OCI-LY7 (cell line): ENCODE data around the gene STPG3. TPM values are rescaled to one million over a fixed set of nuclear protein-coding genes. Genes with fewer than 3 reads are reported as not detected.

Experiments used
- BruUV-seq: library from RNA; stranded (reverse); fragments of 400-500 nt; replicated peaks from 2 replicates; lab custom pipeline; 2021; lab: Mats Ljungman, UMichigan
- CTCF ChIA-PET: fragments of 300-600 bp; sonication (Branson Sonifier 250); formaldehyde crosslinking; loops from one replicate; lab custom pipeline; 2022; ENCODE audit warnings: antibody characterized with exemption; ENCODE audit not compliant: unreplicated experiment; lab: Charles Lee
- POLR2A ChIA-PET: fragments of 300-600 bp; sonication (Branson Sonifier 250); formaldehyde crosslinking; loops from one replicate; lab custom pipeline; 2022; ENCODE audit warnings: antibody characterized with exemption; lab: Charles Lee
- DNase-seq: peaks from one replicate; pipeline ENCODE4 v3.0.0-alpha.2; 2015; ENCODE audit warnings: low spot score
- H2AFZ ChIP-seq: fragments of 200-600 bp; sonication (generic), shearing (Covaris generic); 2 replicates; pipeline ENCODE4 v1.6.1; 2014; ENCODE audit warnings: mild to moderate bottlenecking, antibody characterized with exemption, low read length, moderate library complexity
- H3K27ac ChIP-seq: fragments of 200-600 bp; sonication (generic); 2 replicates; pipeline ENCODE4 v1.5.1; 2014; ENCODE audit warnings: mixed run types, low read depth, mild to moderate bottlenecking, moderate library complexity, low read length, inconsistent platforms; ENCODE audit not compliant: poor library complexity, severe bottlenecking
- H3K36me3 ChIP-seq: fragments of 200-600 bp; sonication (generic); 2 replicates; pipeline ENCODE4 v1.6.1; 2014; ENCODE audit warnings: mild to moderate bottlenecking, antibody characterized with exemption, low read length, moderate library complexity, mixed read lengths; ENCODE audit not compliant: insufficient read depth
- H3K4me1 ChIP-seq: fragments of 200-600 bp; sonication (generic); 2 replicates; pipeline ENCODE4 v1.5.1; 2014; ENCODE audit warnings: mild to moderate bottlenecking, low read length; ENCODE audit not compliant: insufficient read depth, poor library complexity, severe bottlenecking
- H3K4me2 ChIP-seq: fragments of 200-600 bp; sonication (generic); 2 replicates; pipeline ENCODE4 v1.6.1; 2014; ENCODE audit warnings: mild to moderate bottlenecking, low read length
- H3K4me3 ChIP-seq: fragments of 200-600 bp; sonication (generic); 2 replicates; pipeline ENCODE4 v1.5.1; 2014; ENCODE audit warnings: mild to moderate bottlenecking, low read depth, low read length; ENCODE audit not compliant: poor library complexity, severe bottlenecking
- H3K79me2 ChIP-seq: fragments of 200-600 bp; sonication (generic); 2 replicates; pipeline ENCODE4 v1.6.1; 2016; ENCODE audit warnings: low read depth, mild to moderate bottlenecking, low read length, moderate library complexity, mixed read lengths; ENCODE audit not compliant: insufficient read depth
- H3K9me2 ChIP-seq: fragments of 200-600 bp; sonication (generic); 2 replicates; pipeline ENCODE4 v1.6.1; 2016; ENCODE audit warnings: mild to moderate bottlenecking, low read length, mixed read lengths; ENCODE audit not compliant: insufficient read depth
- H3K9me3 ChIP-seq: fragments of 200-600 bp; sonication (generic); 2 replicates; pipeline ENCODE4 v1.6.1; 2014; ENCODE audit warnings: mild to moderate bottlenecking, mixed run types, low read length, mixed read lengths
- H4K20me1 ChIP-seq: fragments of 200-600 bp; sonication (generic); 2 replicates; pipeline ENCODE4 v1.6.1; 2014; ENCODE audit warnings: mild to moderate bottlenecking, antibody characterized with exemption, low read length, moderate library complexity, mixed read lengths; ENCODE audit not compliant: insufficient read depth
- EZH2phosphoT487 ChIP-seq: fragments of 200-600 bp; sonication (generic); IDR thresholded peaks from 2 replicates; pipeline ENCODE4 v1.6.1; 2018; ENCODE audit warnings: low read depth, borderline replicate concordance, mild to moderate bottlenecking, mixed run types, antibody characterized with exemption, low read length, moderate library complexity, mixed read lengths
- intact Hi-C: fragments of 100-400 bp; cut with micrococcal nuclease; formaldehyde crosslinking; loops from one replicate; pipeline ENCODE4 v1.10.0; 2022; ENCODE audit not compliant: unreplicated experiment
- total RNA-seq, 2 experiments: library from RNA; depleted of rRNA in 1 of 2; stranded (reverse); fragments of >200 nt in 1 of 2; shearing (Covaris generic) in 1 of 2; gene quantifications; 2 replicates each; pipeline ENCODE4 v1.2.3, GENCODE V29; 2014 to 2022
- TF ChIP-seq, protein P1 (sequence below): fragments of 200-600 bp; sonication (generic); conservative IDR thresholded peaks from 2 replicates; pipeline ENCODE4 v1.5.1; 2014; ENCODE audit warnings: mild to moderate bottlenecking, antibody characterized with exemption, low read length, moderate library complexity, mixed read lengths

Gene STPG3
- total RNA-seq, 2 experiments from 2014 or later, result 0.73 to 2.7 TPM

DNA sequence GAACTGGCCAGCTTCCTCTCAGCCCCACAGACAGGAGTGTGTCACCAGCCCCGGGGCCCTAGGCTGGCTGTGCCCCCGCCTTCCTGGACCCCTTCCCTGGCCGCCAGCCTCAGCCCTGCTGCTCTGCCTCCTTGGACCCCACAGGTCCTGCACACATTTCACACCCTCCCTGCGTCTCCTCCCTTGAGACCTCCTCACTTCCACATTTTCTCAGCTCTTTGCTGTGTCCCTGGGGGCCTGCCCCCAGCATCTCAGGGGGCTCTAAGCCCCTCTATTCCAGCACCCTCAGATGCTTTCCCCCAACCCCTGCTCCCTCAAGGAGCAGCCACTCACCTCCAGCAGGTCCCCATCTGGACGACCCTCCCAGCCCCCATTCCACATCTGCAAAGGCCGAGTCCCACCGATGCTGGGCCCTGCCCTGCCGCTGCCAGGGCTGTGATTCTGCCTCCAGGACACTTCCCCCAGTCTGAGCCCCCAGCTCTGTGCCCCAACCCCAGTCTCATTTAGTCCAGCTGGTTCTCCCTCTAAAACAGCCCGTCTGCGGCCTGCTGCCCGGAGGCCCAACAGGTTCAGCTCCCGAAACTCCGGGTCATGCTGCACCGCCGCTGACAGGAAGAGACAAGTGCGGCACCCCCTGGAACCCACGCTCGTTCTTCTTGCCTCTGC, 16.2 kb upstream of the STPG3 start:
- Histone ChIP-seq H4K20me1 (no peaks in the 10 kb centered on the region), H3K79me2 (peaks cover 16% of the 10 kb centered on the region; the same call in 1 of the 2 replicates), H3K4me3 (no peak overlapping the region), H3K4me1 (peaks cover 49% of the 10 kb centered on the region), H3K9me2 (no peaks in the 10 kb centered on the region), H3K4me2 (peak overlapping the region; percentile 75), H3K27ac (no peak overlapping the region), H3K9me3 (no peaks in the 10 kb centered on the region), H3K36me3 (no peaks in the 10 kb centered on the region; the same call in 1 of the 2 replicates), H2AFZ (no peak overlapping the region)
- DNase-seq, result no peak
- POLR2A ChIA-PET, result no interaction called here
- intact Hi-C loops, result no loop called here
- CTCF ChIA-PET, result interaction anchor here (0.6 kb wide), 1 partner anchor 287 kb away, joined by 3 read pairs; no protein-coding TSS in a partner anchor
- BruUV-seq, result no TSS peak
- TF ChIP-seq, protein P1, sequence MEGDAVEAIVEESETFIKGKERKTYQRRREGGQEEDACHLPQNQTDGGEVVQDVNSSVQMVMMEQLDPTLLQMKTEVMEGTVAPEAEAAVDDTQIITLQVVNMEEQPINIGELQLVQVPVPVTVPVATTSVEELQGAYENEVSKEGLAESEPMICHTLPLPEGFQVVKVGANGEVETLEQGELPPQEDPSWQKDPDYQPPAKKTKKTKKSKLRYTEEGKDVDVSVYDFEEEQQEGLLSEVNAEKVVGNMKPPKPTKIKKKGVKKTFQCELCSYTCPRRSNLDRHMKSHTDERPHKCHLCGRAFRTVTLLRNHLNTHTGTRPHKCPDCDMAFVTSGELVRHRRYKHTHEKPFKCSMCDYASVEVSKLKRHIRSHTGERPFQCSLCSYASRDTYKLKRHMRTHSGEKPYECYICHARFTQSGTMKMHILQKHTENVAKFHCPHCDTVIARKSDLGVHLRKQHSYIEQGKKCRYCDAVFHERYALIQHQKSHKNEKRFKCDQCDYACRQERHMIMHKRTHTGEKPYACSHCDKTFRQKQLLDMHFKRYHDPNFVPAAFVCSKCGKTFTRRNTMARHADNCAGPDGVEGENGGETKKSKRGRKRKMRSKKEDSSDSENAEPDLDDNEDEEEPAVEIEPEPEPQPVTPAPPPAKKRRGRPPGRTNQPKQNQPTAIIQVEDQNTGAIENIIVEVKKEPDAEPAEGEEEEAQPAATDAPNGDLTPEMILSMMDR, result no peak
- no peak for TF ChIP-seq EZH2phosphoT487

DNA sequence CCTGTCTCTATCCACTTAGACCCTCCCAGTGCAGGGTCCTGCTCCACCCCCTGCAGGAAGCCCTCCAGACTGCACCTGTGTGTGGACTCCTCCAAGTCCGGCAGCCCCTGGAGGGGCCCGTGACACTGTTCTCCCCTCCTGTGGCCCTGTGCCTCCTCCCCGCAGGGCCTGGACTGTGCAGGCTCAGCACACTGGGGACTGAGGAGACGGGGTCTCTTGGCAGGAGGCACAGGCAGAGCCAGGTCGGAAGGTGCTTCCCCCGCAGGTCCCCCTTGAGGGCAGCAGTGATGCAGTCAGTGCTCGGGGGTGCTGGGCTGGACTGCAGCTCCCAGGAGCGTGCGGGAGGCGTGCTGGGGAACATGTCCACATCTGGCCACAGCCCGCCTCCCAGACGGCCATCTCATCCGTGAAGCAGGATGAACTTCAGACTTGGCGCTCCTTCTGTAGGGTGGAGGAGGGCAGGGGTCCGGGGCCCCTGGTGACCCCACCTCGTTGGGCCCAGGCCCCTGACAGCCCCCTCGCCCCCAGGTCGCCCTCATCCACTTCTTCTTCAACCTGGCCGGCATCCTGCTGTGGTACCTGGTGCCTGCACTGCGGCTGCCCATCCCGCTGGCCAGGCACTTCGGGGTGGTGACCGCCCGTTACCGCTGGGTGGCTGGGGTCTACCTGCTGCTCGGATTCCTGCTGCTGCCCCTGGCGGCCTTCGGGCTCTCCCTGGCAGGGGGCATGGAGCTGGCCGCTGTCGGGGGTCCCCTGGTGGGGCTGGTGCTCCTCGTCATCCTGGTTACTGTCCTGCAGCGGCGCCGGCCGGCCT, 15.5 kb upstream of the STPG3 start:
- Histone ChIP-seq H3K4me2 (peak overlapping the region; percentile 75), H3K9me2 (no peaks in the 10 kb centered on the region), H3K79me2 (peaks cover 17% of the 10 kb centered on the region; the same call in 1 of the 2 replicates), H3K4me1 (peaks cover 49% of the 10 kb centered on the region), H3K4me3 (no peak overlapping the region), H4K20me1 (no peaks in the 10 kb centered on the region), H3K9me3 (no peaks in the 10 kb centered on the region), H3K36me3 (no peaks in the 10 kb centered on the region; the same call in 1 of the 2 replicates), H3K27ac (no peak overlapping the region), H2AFZ (no peak overlapping the region)
- no peak for TF ChIP-seq EZH2phosphoT487
- TF ChIP-seq, protein P1, result peak; percentile 36
- no TSS peak for BruUV-seq
- ChIA-PET CTCF (interaction anchor here (0.6 to 1.2 kb wide), 4 partner anchors 59 to 288 kb away, joined by 3 to 6 read pairs (median 3); no protein-coding TSS in a partner anchor), POLR2A (no interaction called here)
- DNase-seq, result no peak
- intact Hi-C loops, result loop anchor here (2.0 kb wide), 2 partner anchors 33 to 167 kb away; no protein-coding TSS in a partner anchor
